HCT116 (cell line): ENCODE measurements around the gene SEC61G.

Experiments used
- CEBPB ChIP-seq: IDR thresholded peaks from 2 replicates; pipeline ENCODE4 v1.6.1; 2012; ENCODE audit warnings: low read depth
- CTCF ChIP-seq, 3 experiments: fragments of 200-600 bp in 1 of 3; sonication (generic) in 1 of 3; IDR thresholded peaks in 2 of 3; conservative IDR thresholded peaks in 1 of 3; 2 replicates each; pipeline ENCODE4 v1.5.1; 2012 to 2017; ENCODE audit warnings: low read depth in 2 of 3, low read length in 2 of 3, antibody characterized with exemption in 1 of 3, borderline replicate concordance in 1 of 3, control low read depth in 1 of 3, mild to moderate bottlenecking in 1 of 3, mixed read lengths in 1 of 3, mixed run types in 1 of 3, moderate library complexity in 1 of 3; ENCODE audit not compliant: insufficient read depth in 1 of 3
- EZH2 ChIP-seq: fragments of 200-600 bp; sonication (generic); IDR thresholded peaks from 2 replicates; pipeline ENCODE4 v1.6.1; 2017; ENCODE audit warnings: antibody characterized with exemption, mixed run types
- SIN3A ChIP-seq: IDR thresholded peaks from 2 replicates; pipeline ENCODE4 v1.6.1; 2012; ENCODE audit warnings: low read depth
- SP1 ChIP-seq: IDR thresholded peaks from 2 replicates; pipeline ENCODE4 v1.6.1; 2012; ENCODE audit warnings: low read depth

GRCh38 chr7:54782829-54783228 is 23.8 kb upstream of the SEC61G start:
- TF ChIP-seq CTCF (IDR thresholded peaks at IDR 0.05 in 2 of 3, conservative IDR thresholded peaks at IDR 0.05 in 1 of 3; ENCODE audit: borderline replicate concordance in 1 of 3, insufficient read depth in 1 of 3, low read depth in 2 of 3, low read length in 2 of 3) (no peak), SIN3A (no peak), SP1 (no peak), EZH2 (no peak), CEBPB (no peak)
